GM19351 (cell line): ENCODE results near the gene MMP15.
"Not testable (repeated sequence)": the region's sequence is repeated elsewhere in the genome, so short reads cannot be mapped to it uniquely, and the experiment has no call there.

Source experiments
- ATAC-seq: cut with Tn5 transposase; IDR thresholded peaks from one replicate; pipeline ENCODE4 v1.9.1; 2021; ENCODE audit warnings: mild to moderate bottlenecking, moderate library complexity; ENCODE audit not compliant: unreplicated experiment

MMP15 gene

GRCh38 chr16:57996406-57997175 lies 29.0 kb upstream of the MMP15 start:
- no peak for ATAC-seq

GRCh38 chr16:57997176-57997527 lies 28.4 kb upstream of the MMP15 start:
- ATAC-seq: no peak

GRCh38 chr16:57997528-57998265 lies 27.9 kb upstream of the MMP15 start:
- no peak for ATAC-seq

- no peak for ATAC-seq
Measured at GRCh38 chr16:57998486-57998885, 27.1 kb upstream of the MMP15 start.

GRCh38 chr16:57998992-57999365 lies 26.6 kb upstream of the MMP15 start:
- no peak for ATAC-seq

GRCh38 chr16:57999366-57999970 lies 26.1 kb upstream of the MMP15 start:
- no peak for ATAC-seq

- peak; percentile 19 for ATAC-seq
Measured at GRCh38 chr16:57999971-58000705, 25.4 kb upstream of the MMP15 start, which contains the start of gene ZNF319. Gene ZNF319, minus strand, starts transcription at chr16:58000672. Its CDS starts 2,407 bp downstream, at chr16:57998265.

- peak; percentile 82 for ATAC-seq
Measured at GRCh38 chr16:58000706-58001676, 24.6 kb upstream of the MMP15 start, which contains the start of gene USB1. Gene USB1, plus strand, starts transcription at chr16:58001407. Its CDS starts 77 bp downstream, at chr16:58001484.

- ATAC-seq: no peak
Measured at GRCh38 chr16:58001781-58002415, 23.7 kb upstream of the MMP15 start.

GRCh38 chr16:58002416-58002800 lies 23.1 kb upstream of the MMP15 start:
- ATAC-seq: no peak

- ATAC-seq: no peak
Measured at GRCh38 chr16:58002936-58003335, 22.6 kb upstream of the MMP15 start.

GRCh38 chr16:58004736-58005135 lies 20.8 kb upstream of the MMP15 start:
- not testable (repeated sequence) for ATAC-seq

GRCh38 chr16:58009856-58010416 lies 15.6 kb upstream of the MMP15 start:
- no peak for ATAC-seq

- ATAC-seq: no peak
Measured at GRCh38 chr16:58010886-58011285, 14.7 kb upstream of the MMP15 start.

- no peak for ATAC-seq
Measured at GRCh38 chr16:58011652-58012051, 13.9 kb upstream of the MMP15 start.

GRCh38 chr16:58012481-58012880 lies 13.1 kb upstream of the MMP15 start:
- ATAC-seq: no peak

GRCh38 chr16:58013201-58013956 lies 12.2 kb upstream of the MMP15 start:
- no peak for ATAC-seq

GRCh38 chr16:58016840-58017446 lies 8.6 kb upstream of the MMP15 start:
- no peak for ATAC-seq
